HG03442 (cell line): ENCODE measurements around the gene PLB1.
A peak's percentile ranks its signal among the peaks of the same experiment; 100 is the strongest.

Experiments used
- ATAC-seq: cut with Tn5 transposase; IDR thresholded peaks from one replicate; pipeline ENCODE4 v1.9.1; 2021; ENCODE audit warnings: mild to moderate bottlenecking, moderate library complexity; ENCODE audit not compliant: unreplicated experiment

Gene PLB1

DNA sequence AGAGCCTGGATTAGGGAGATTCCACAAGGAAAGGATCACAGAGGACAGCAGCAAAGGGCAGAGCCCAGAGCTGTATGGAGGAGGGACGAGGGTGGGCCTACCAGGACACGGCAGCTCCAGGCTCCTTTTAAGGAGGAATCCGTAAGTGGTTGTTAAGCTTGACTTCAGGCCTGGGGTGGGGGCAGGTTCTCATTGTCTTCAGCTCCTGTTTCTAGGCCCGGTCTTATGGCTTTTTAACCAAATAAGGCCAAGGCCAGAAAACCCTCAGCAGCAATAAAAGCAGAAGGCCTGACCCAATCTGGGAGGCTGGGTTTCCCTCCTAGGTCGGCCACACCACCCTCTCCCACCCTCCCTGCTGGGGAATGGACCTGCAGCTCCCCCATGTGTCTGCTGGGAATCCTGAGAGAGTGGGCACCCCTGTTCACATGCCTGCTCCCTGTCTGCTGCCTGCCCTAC, 111.2 kb downstream of the PLB1 start:
- ATAC-seq = no peak

DNA sequence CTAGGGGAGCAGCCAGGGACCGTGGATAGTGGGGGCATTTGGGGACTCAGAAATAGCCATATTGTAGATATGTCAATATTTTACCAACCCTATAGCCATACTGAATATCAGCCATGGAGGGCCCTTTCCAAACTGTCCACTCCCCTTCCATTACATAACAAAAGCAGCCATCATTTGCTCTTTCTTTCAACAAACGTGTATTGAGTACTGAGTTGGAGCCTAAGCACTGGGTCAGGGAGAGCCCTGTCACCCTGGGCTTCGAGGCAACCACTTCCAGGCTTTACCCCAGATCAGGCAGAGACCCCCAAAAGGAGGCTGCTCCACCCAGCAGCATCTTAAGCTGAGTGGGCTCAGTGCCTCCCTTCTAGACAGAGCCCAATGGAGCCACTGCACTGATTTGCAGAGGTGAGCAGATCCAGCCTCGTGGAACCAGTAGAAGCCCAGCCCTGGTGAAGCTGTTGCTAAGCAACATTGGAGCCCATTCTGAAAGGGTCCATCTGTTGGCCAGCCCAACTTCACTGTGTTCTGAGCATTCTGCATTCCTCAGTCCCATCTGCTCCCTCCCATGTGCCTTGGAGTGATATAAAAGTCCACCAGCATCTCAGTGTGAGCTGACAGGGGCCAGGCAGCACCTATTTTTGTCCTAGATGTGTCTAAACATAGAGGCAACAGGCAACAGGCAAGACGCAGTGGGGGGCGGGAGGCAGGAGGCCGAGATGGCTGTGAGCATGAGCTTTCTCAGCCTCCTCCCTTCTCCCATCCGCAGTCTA, 112.1 kb downstream of the PLB1 start:
- no peak for ATAC-seq

DNA sequence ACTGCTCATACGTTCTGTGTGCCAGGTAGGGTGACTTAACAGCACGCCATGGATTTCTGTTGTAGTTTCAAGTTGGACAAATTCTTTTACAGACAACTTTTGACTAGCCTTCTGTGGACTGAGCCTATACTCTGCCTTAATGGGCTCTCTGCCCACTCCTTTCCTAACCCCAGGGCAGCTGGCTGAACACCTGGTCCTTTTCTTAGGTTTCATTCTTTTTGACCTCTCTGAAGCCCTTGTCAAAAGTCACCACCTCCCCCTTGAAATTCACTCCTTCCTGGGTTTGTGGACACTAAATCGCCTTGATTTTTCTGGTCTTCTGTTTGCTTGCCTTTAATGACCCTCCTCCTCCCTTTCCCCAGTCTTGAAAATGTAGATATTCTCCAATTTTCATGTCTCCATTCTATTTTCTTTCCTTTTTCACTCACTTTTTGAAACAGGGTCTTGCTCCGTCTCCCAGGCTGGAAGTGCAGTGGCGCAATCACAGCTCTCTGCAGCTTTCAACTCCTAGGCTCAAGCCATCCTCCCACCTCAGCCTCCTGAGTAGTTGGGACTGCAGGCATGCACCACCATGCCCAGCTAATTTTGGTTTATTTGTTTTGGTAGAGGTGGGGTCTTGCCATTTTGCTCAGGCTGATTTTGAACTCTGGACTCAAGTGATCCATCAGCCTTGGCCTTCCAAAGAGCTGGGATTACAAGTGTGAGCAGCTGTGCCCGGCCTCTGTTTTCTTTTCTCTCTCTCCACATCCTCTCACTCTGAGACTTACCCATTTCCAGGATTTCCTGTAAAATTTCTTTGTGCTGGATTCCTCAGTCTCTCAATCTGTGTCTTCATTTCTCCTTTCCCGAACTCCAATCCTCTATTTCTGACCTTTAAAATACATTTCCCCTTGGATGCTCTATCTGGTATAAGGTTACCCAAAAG, 112.9 kb downstream of the PLB1 start:
- no peak for ATAC-seq

DNA sequence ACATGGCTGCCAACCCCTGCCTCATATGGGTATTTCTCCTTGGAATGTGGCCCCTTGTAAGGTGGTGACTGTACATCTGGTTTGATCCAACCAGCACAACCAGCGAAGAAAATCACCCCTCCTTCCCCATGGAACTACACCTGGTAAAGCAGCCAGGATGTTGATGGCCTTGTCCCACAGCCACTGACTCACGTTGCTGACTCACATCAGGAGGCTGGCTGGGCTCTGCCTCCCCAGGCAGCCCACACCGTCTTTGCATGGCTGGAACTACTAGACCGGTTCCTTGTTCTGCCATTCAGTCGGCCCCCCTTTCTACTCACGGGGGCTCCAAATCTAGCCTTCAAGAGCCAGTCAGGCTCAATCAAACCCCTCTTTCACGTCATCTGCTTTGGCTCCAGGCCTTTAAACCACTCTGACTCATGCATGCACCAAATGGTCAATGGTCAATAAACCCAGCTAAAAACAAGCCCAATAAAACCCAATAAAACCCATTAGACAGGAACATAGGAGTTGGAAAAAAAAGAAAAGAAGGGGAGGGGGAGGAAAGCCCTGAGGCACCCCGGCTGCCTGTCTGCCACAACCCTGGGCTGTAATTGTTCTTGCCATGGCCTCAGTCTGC, 114.8 kb downstream of the PLB1 start:
- ATAC-seq = peak; percentile 66

- no peak for ATAC-seq
Observed at GRCh38 chr2:28612131-28612812, 116.4 kb downstream of the PLB1 start.

DNA sequence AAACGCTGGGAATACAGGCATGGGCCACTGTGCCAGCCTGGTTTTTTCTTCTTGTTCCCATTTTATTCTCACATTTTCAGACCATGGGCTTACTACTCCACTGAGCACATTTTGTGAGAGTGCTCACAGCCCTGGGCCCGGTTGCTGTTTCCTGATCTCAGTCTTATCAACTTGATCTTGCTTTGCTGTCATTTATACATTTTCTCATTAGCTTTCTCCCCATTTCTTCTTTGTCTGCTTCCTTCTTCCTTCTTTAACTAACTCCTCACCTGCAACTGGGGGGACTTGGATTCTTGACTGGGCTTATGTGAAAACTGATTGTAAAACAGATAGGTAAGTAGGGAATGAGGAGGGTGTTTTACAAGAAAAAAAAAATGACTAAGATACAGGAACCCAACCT, 117.3 kb downstream of the PLB1 start:
- ATAC-seq = no peak

GRCh38 chr2:28613633-28614501, 118.0 kb downstream of the PLB1 start:
- no peak for ATAC-seq

DNA sequence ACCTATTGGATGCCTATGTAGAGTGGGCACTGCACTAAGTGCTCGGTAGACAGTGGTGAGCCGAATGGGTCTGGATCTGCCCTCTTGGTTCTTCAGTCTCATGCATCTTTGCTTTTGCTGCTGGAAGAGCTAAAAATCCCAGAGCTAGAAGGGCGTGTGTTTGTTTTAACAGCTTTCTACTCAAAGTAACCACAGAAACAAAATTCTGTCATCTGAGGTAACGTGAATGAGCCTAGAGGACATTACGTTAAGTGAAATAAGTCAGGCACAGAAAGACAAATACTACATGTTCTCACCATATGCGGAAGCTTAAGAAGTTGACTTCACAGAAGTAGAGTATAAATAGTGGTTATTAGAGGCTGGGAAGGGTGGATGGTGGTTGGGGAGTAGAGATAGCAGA, 119.8 kb downstream of the PLB1 start:
- ATAC-seq = no peak

DNA sequence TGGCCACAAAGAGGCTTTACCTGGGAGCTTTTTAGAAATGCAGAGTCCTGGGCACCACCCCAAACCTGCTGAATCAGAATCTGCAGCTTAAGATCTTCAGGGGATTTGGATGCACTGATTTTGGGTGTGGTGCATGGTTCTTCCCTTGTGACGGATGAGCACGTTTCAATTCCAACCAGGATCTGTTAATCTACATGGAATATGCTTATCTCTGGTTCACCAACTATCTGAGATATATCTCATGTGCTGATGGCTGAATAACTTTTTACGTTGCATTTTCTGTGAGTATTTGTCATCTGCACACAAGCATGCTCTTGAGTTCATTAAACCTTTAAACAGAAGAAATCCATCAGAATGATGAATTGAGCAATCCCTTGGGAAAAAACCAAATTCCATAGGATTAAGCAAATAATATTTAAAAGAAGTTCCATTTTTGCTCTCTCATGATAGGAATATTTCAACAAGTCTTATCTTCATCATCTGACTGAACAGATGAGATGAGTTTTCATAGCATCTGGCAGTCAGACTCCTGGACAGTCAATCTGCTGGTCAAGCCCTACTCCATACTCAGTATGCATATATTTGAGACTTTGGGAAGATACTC, 120.6 kb downstream of the PLB1 start:
- ATAC-seq = no peak

DNA sequence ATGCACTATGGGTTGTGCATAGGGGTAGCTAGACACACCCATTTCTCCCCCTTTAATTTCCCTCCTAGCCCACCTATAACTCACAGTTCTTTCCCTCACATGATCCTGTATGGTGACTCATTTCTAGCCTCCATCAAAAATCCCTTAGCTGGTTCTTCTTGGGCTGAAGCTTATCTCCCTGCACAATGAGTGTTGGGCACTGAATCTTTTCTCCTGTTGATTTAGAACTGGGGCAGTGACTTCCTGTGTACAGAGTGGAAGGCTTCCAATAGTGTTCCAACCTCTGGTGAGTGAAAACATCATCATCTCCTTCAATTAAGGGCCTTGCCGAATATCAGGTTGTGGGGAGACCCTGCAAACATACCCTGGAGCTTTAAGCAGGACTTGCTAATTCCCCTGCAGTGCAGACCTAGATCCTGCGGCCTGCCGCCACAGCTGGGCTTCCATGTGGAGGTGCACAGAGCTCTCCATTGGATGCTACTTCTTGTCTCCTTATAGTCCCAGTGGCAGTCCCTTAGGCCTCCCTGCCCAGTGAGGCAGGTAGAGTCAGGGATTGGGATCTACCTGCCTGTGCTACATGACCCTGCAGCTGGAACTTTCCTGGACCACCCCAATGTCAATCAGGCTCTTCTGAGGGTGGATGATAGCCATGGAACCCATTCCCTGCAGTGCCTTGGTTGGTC, 121.8 kb downstream of the PLB1 start:
- ATAC-seq = no peak

DNA sequence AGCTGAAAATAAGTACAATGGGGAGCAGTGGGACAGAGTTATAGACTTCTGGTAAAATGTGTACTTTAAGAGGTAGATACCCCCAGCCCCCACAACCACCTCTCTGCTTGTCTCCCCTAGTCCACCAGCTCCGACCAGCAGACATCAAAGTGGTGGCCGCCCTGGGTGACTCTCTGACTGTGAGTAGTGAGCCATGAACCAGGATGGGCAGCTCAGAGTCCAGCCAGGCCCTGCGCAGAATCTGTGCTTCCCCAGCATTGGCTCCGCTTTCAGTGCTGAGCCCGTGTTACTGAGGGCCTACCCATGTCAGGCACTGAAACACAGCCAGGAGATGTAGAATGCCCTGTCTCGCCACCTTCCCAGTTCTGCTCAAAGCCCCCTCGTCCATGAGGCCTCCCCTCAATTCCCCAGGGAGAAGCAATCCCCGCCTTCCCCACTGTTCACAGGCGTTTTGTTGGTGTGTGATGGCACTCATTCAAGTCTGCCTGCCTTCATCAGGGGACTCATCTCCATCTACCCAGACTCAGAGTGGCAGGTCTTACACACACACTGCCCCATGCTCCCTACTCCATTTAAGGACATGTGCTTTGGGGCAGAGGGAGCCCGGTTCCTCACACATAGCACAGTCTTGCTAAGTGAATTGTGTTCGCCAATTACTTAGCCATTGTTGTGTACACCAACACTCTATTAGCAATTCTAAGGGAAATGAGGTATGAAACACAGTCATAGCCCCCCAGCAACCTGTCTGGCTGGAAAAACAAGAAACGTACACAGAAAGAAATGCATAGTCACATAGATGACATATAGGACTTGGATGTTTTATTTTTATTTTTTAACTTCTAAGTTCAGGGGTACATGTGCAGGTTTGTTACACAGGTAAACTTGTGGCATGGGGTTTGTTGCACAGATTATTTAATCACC, 122.6 kb downstream of the PLB1 start:
- no peak for ATAC-seq

- no peak for ATAC-seq
Observed at GRCh38 chr2:28619213-28620196, 123.6 kb downstream of the PLB1 start.

DNA sequence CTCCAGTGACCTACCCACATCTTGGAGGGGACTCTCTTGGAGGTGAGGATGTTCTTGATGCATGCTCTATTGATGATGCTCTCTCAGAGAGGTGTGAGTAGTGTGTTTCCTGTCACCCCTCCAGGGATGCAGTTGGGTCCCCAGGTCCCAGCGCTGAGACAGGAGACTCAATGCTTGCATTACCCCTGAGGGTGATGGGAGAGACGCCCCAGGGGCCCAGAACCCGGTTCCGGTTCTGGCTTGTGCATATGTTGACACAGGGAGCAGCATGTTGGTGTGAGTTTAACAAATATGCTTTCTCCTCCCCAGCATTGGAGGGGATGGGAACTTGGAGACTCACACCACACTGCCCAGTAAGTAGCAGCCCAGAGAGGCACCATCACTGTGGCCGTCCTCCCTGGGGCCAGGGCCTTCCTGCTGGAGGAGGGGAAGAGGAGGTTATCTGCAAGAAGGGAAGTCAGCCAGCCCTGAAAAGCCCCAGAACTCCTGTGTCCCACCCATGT, 124.5 kb downstream of the PLB1 start:
- no peak for ATAC-seq

- no peak for ATAC-seq
Observed at GRCh38 chr2:28620801-28621171, 124.9 kb downstream of the PLB1 start.

DNA sequence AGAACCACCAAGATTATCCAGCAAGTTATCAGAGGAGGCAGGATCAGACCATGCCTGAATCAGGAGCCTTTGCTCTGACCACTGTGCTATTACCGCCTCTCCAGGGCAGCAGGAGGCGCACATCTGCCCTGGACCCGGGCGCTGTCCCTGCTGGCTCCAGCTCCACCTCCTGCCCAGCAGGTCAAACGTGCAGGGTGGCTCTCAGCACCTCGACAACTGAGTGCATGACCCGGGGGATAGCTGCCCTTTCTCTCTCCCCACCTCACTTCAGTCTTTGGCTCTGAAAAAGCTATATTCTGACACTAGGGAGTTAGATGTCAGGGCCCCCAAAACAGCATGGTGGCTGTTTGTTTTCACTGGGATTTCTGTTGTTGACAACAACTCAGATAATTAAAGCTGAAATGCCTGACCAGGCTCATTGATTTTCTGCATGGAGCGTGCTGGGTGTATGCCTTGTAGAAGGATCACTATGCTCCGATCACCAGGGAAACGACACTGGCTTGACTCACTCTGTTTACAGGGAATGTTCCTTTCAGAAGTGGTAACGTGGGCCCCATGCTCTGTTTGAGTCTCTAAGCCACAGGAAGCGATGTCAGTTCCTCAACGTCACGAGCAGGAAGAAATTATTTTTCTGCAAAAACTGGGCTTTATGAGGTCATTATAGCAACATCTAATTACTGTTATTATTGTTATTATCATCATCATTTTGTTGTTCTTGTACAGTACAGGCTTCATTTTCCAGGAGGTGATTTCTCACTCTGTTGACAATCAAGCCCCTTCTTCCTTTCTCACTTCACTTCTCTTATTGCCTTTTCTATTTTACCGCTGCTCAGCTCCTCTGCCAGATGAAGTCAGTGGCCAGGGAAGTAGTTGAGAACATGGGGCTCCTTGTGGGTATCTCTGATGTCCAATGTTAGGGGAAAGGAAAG, 125.6 kb downstream of the PLB1 start:
- no peak for ATAC-seq

- no peak for ATAC-seq
Observed at GRCh38 chr2:28622101-28622499, 126.2 kb downstream of the PLB1 start.
